ENCODE data around the gene MYO5C. TPM values are rescaled to one million over a fixed set of nuclear protein-coding genes. Genes with fewer than 3 reads are reported as not detected.

The MYO5C gene
- total and polyA plus RNA-seq, 2 donors (not counting 3 experiments of a cell fraction or from before 2014, with no cell fraction given) = 7.5 to 19.4 TPM

DNA sequence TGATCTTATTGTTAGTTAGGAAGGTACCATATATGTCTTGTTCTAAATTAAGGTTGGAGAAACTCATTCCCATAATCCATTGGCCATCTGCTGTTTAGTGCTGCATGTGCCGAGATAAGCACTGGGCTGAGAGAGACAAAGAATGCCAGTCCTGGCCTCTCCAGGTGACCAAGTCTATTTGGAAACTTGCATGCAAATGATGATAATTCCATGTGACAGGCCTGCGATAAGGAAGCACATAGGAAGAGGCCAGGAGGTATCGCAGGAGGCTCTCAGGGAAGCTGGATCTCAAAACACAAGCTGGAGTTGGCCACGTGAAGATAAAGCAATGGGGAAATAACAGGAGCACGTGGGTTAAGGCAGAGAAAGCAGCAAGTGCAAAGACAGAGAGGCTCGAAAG, 39.7 kb downstream of the MYO5C start:
- DNase-seq (ENCODE audit: low read depth, low spot score) = no peak
- intact Hi-C loops (cut with micrococcal nuclease) (loop anchor here (1.0 to 10.0 kb wide), 8 partner anchors 75 to 479 kb away; partner anchors contain the start of genes ARPP19, ATOSA and MYO5A), dilution Hi-C loops (cut with MboI; ENCODE audit: extremely low pct_ligation_motif_present, low sequenced_read_pairs) (no loop called here)
- Histone ChIP-seq H3K36me3 (ENCODE audit: control insufficient read depth in 2 of 2, extremely low read depth in 1 of 2, insufficient read depth in 2 of 2, low read length in 2 of 2) (no peaks in the 10 kb centered on the region), H3K9ac (replicated peaks; ENCODE audit: extremely low read depth, insufficient read depth, low read length) (no peak overlapping the region), H3K79me2 (ENCODE audit: control insufficient read depth, insufficient read depth, low read length) (no peaks in the 10 kb centered on the region), H3K27ac (ENCODE audit: insufficient read depth, low read depth, low read length) (no peak overlapping the region), H2AFZ (ENCODE audit: low read depth, low read length) (no peak overlapping the region), H3K9me3 (replicated peaks; ENCODE audit: control insufficient read depth, insufficient read depth, low read length) (no peaks in the 10 kb centered on the region), H3K4me1 (ENCODE audit: control insufficient read depth, extremely low read depth, insufficient read depth, low read length) (peaks cover 31% of the 10 kb centered on the region), H3K27me3 (ENCODE audit: control insufficient read depth in 2 of 2, insufficient read depth in 2 of 2, low read length in 2 of 2) (no peaks in the 10 kb centered on the region), H4K20me1 (replicated peaks; ENCODE audit: control insufficient read depth, extremely low read depth, insufficient read depth, low read length) (no peaks in the 10 kb centered on the region), H3K9me1 (replicated peaks; ENCODE audit: control insufficient read depth, extremely low read depth, insufficient read depth, low read length) (no peaks in the 10 kb centered on the region), H3K4me3 (replicated peaks in 1 of 3; ENCODE audit: insufficient read depth in 1 of 3, low read depth in 1 of 3, low read length in 3 of 3) (no peak overlapping the region), H3K4me2 (ENCODE audit: insufficient read depth, low read length) (no peak overlapping the region)
- POLR2A ChIA-PET = no interaction called here
- BruUV-seq (replicated peaks) = no TSS peak
- CTCF ChIA-PET = interaction anchor here (1.0 to 6.1 kb wide), 10 partner anchors 17 to 478 kb away, joined by 3 to 133 read pairs (median 4); partner anchors contain the start of genes ARPP19 and LEO1
- no peak for FAIRE-seq
- TF ChIP-seq, protein P1, sequence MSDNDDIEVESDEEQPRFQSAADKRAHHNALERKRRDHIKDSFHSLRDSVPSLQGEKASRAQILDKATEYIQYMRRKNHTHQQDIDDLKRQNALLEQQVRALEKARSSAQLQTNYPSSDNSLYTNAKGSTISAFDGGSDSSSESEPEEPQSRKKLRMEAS (IDR thresholded peaks at IDR 0.05; ENCODE audit: insufficient read depth, insufficient read length) = no peak
- no peak for TF ChIP-seq FOS (IDR thresholded peaks at IDR 0.05; ENCODE audit: borderline replicate concordance, insufficient read depth, low read length)
- TF ChIP-seq, protein P2, sequence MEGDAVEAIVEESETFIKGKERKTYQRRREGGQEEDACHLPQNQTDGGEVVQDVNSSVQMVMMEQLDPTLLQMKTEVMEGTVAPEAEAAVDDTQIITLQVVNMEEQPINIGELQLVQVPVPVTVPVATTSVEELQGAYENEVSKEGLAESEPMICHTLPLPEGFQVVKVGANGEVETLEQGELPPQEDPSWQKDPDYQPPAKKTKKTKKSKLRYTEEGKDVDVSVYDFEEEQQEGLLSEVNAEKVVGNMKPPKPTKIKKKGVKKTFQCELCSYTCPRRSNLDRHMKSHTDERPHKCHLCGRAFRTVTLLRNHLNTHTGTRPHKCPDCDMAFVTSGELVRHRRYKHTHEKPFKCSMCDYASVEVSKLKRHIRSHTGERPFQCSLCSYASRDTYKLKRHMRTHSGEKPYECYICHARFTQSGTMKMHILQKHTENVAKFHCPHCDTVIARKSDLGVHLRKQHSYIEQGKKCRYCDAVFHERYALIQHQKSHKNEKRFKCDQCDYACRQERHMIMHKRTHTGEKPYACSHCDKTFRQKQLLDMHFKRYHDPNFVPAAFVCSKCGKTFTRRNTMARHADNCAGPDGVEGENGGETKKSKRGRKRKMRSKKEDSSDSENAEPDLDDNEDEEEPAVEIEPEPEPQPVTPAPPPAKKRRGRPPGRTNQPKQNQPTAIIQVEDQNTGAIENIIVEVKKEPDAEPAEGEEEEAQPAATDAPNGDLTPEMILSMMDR (IDR thresholded peaks at IDR 0.05; ENCODE audit: extremely low read depth in 1 of 2, insufficient read depth in 1 of 2, low read depth in 1 of 2, low read length in 2 of 2) = no peak
- TF ChIP-seq MYC (IDR thresholded peaks at IDR 0.05; ENCODE audit: low read depth, low read length) = no peak
- TF ChIP-seq GATA2 (IDR thresholded peaks at IDR 0.05; ENCODE audit: insufficient read depth, insufficient read length, low read depth, low read length) = no peak
- TF ChIP-seq POLR2AphosphoS5 (IDR thresholded peaks at IDR 0.05; ENCODE audit: insufficient read depth, low read depth, low read length) = no peak
- no peak for TF ChIP-seq POLR2A (IDR thresholded peaks at IDR 0.05; ENCODE audit: low read depth, low read length)
- no peak for TF ChIP-seq EZH2 (IDR thresholded peaks at IDR 0.05; ENCODE audit: borderline replicate concordance, low read depth, low read length, severe bottlenecking)
- no peak for TF ChIP-seq JUN (IDR thresholded peaks at IDR 0.05; ENCODE audit: borderline replicate concordance, insufficient read depth, insufficient read length, low read depth)
